ENCODE measurements around the gene APOF. TPM values are rescaled to one million over a fixed set of nuclear protein-coding genes. Genes with fewer than 3 reads are reported as not detected.
A peak's percentile ranks its signal among the peaks of the same experiment; 100 is the strongest.
"Not testable (repeated sequence)": the region's sequence is repeated elsewhere in the genome, so short reads cannot be mapped to it uniquely, and the experiment has no call there.

APOF gene
- total RNA-seq, 1 donor from 2014 or later: not detected

- no peak overlapping the region for H3K4me3 Mint-ChIP-seq
- H3K36me3 Mint-ChIP-seq: peaks cover 31% of the 10 kb centered on the region
- no peaks in the 10 kb centered on the region for H3K36me3 ChIP-seq
- H3K4me1 ChIP-seq: no peaks in the 10 kb centered on the region
- H3K4me2 ChIP-seq: no peak overlapping the region
- peaks cover 3% of the 10 kb centered on the region for H3K27me3 Mint-ChIP-seq (ENCODE audit: insufficient read depth, low read depth)
- TF ChIP-seq, protein P1, sequence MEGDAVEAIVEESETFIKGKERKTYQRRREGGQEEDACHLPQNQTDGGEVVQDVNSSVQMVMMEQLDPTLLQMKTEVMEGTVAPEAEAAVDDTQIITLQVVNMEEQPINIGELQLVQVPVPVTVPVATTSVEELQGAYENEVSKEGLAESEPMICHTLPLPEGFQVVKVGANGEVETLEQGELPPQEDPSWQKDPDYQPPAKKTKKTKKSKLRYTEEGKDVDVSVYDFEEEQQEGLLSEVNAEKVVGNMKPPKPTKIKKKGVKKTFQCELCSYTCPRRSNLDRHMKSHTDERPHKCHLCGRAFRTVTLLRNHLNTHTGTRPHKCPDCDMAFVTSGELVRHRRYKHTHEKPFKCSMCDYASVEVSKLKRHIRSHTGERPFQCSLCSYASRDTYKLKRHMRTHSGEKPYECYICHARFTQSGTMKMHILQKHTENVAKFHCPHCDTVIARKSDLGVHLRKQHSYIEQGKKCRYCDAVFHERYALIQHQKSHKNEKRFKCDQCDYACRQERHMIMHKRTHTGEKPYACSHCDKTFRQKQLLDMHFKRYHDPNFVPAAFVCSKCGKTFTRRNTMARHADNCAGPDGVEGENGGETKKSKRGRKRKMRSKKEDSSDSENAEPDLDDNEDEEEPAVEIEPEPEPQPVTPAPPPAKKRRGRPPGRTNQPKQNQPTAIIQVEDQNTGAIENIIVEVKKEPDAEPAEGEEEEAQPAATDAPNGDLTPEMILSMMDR (IDR thresholded peaks at IDR 0.05): no peak
- no peak for TF ChIP-seq EZH2phosphoT487 (IDR thresholded peaks at IDR 0.05)
- no peak for TF ChIP-seq EZH2 (IDR thresholded peaks at IDR 0.05)
- no peak overlapping the region for H2AFZ ChIP-seq (replicated peaks)
- H3K27me3 ChIP-seq: no peaks in the 10 kb centered on the region
- no peaks in the 10 kb centered on the region for H4K20me1 ChIP-seq (ENCODE audit: low read depth)
- no peak overlapping the region for H3K4me3 ChIP-seq
- H3K79me2 ChIP-seq (ENCODE audit: low read depth): no peaks in the 10 kb centered on the region
- H3F3A ChIP-seq (ENCODE audit: low read depth): no peaks in the 10 kb centered on the region
- H3K27ac ChIP-seq: no peak overlapping the region
- no peak overlapping the region for H3K9ac ChIP-seq
- no peaks in the 10 kb centered on the region for H3K4me1 Mint-ChIP-seq
- H3K27ac Mint-ChIP-seq: no peak overlapping the region
- no peaks in the 10 kb centered on the region for H3K9me3 Mint-ChIP-seq
- no peak for DNase-seq (ENCODE audit: low spot score)
- no peaks in the 10 kb centered on the region for H3K9me3 ChIP-seq (ENCODE audit: low read depth)
These were observed 38.5 kb downstream of the APOF start for GRCh38 chr12:56324206-56324605.

DNA sequence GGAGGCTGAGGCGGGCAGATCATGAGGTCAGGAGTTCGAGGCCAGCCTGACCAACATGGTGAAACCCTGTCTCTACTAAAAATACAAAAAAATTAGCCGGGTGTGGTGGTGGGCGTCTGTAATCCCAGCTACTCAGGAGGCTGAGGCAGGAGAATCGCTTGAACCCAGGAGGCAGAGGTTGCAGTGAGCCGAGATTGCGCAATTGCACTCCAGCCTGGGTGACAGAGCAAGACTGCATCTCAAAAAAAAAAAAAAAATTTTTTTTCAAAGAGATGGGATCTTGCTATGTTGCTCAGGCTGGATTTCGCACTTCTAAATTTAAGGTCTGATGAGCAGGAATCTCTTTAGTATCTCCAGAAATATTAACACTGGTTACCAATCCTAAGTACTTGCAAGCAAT lies 41.0 kb downstream of the APOF start:
- H3K27ac ChIP-seq; H3K9ac ChIP-seq; H3K27me3 Mint-ChIP-seq (ENCODE audit: insufficient read depth, low read depth); H3K9me3 Mint-ChIP-seq; H3K27ac Mint-ChIP-seq; H3K79me2 ChIP-seq (ENCODE audit: low read depth); H3K36me3 ChIP-seq; H3K4me1 ChIP-seq; H4K20me1 ChIP-seq (ENCODE audit: low read depth); H3K27me3 ChIP-seq; H3K4me3 Mint-ChIP-seq; H2AFZ ChIP-seq (replicated peaks); H3K4me1 Mint-ChIP-seq; DNase-seq (ENCODE audit: low spot score); H3K4me2 ChIP-seq; H3K9me3 ChIP-seq (ENCODE audit: low read depth); H3K4me3 ChIP-seq: not testable (repeated sequence)
- H3K36me3 Mint-ChIP-seq: peaks cover 26% of the 10 kb centered on the region
- peaks cover 11% of the 10 kb centered on the region for H3F3A ChIP-seq (ENCODE audit: low read depth)

GRCh38 chr12:56321027-56321426 lies 41.6 kb downstream of the APOF start:
- TF ChIP-seq, protein P1 (IDR thresholded peaks at IDR 0.05): no peak
- TF ChIP-seq EZH2phosphoT487 (IDR thresholded peaks at IDR 0.05) (no peak), EZH2 (IDR thresholded peaks at IDR 0.05) (no peak)
- H4K20me1 ChIP-seq (ENCODE audit: low read depth): no peaks in the 10 kb centered on the region
- no peaks in the 10 kb centered on the region for H3K27me3 ChIP-seq
- H3K27ac ChIP-seq: no peak overlapping the region
- H3K79me2 ChIP-seq (ENCODE audit: low read depth): no peaks in the 10 kb centered on the region
- H3K4me1 ChIP-seq: peaks cover 5% of the 10 kb centered on the region
- Mint-ChIP-seq H3K4me3 (no peak overlapping the region), H3K27me3 (ENCODE audit: insufficient read depth, low read depth) (no peaks in the 10 kb centered on the region), H3K36me3 (peaks cover 24% of the 10 kb centered on the region), H3K9me3 (no peaks in the 10 kb centered on the region), H3K27ac (no peak overlapping the region), H3K4me1 (peaks cover 2% of the 10 kb centered on the region)
- DNase-seq (ENCODE audit: low spot score): no peak
- no peak overlapping the region for H3K4me2 ChIP-seq
- H3K4me3 ChIP-seq: no peak overlapping the region
- peaks cover 17% of the 10 kb centered on the region for H3F3A ChIP-seq (ENCODE audit: low read depth)
- H3K9me3 ChIP-seq (ENCODE audit: low read depth): no peaks in the 10 kb centered on the region
- no peak overlapping the region for H2AFZ ChIP-seq (replicated peaks)
- no peak overlapping the region for H3K9ac ChIP-seq
- no peaks in the 10 kb centered on the region for H3K36me3 ChIP-seq

DNA sequence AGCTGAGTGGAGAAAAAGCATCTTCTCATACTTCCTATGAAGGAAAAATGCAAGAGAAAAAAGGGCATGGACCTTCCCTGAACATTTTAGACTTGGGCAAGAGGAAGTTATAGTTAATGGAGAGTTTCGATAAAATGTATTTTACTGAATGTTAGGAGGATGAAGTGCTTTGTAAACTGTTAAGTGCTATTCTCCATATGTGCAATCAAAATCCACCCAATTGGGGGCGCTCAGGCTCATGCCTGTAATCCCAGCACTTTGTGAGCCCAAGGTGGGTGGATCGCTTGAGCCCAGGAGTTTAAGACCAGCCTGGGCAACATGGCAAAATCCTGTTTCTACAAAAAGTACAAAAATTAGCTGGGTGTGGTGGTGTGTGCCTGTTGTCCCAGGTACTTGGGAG lies 45.0 kb downstream of the APOF start:
- TF ChIP-seq EZH2phosphoT487 (IDR thresholded peaks at IDR 0.05) (no peak), EZH2 (IDR thresholded peaks at IDR 0.05) (no peak)
- TF ChIP-seq, protein P1 (IDR thresholded peaks at IDR 0.05): peak; percentile 44
- H3K9me3 ChIP-seq (ENCODE audit: low read depth): no peaks in the 10 kb centered on the region
- peaks cover 13% of the 10 kb centered on the region for H3K4me1 ChIP-seq
- Mint-ChIP-seq H3K4me1 (peaks cover 11% of the 10 kb centered on the region), H3K4me3 (peak overlapping the region; percentile 64), H3K9me3 (no peaks in the 10 kb centered on the region), H3K27me3 (ENCODE audit: insufficient read depth, low read depth) (no peaks in the 10 kb centered on the region), H3K36me3 (peaks cover 9% of the 10 kb centered on the region), H3K27ac (no peak overlapping the region)
- peaks cover 24% of the 10 kb centered on the region for H3K79me2 ChIP-seq (ENCODE audit: low read depth)
- H3K4me3 ChIP-seq: no peak overlapping the region
- H3K36me3 ChIP-seq: no peaks in the 10 kb centered on the region
- no peaks in the 10 kb centered on the region for H3K27me3 ChIP-seq
- DNase-seq (ENCODE audit: low spot score): peak; percentile 21
- no peak overlapping the region for H3K27ac ChIP-seq
- H3K9ac ChIP-seq: no peak overlapping the region
- no peak overlapping the region for H2AFZ ChIP-seq (replicated peaks)
- peaks cover 18% of the 10 kb centered on the region for H3F3A ChIP-seq (ENCODE audit: low read depth)
- H4K20me1 ChIP-seq (ENCODE audit: low read depth): no peaks in the 10 kb centered on the region
- no peak overlapping the region for H3K4me2 ChIP-seq
